ENCODE data around the gene ACD.

DNA sequence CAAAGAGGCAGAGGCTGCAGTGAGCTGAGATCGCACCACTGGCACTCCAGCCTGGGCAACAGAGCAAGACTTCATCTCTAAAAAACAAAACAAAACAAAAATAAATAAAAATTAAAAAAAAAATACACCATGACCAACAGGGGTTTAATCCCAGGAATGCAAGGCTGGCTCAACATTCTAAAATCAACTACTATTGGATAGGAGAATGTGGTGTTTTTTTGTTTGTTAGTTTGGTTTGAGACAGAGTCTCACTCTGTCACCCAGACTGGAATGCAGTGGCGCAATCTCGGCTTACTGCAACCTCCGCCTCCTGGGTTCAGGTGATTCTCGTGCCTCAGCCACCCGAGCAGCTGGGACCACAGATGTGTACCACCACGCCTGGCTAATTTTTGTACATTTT lies 39.2 kb upstream of the ACD start:
- TF ChIP-seq PHF8 (conservative IDR thresholded peaks at IDR 0.05; ENCODE audit: low read depth, low read length) (no peak), RFX5 (IDR thresholded peaks at IDR 0.05; ENCODE audit: borderline replicate concordance, low read depth, low read length) (no peak), EZH2 (IDR thresholded peaks at IDR 0.05; ENCODE audit: low read depth, low read length, severe bottlenecking) (no peak), SP4 (IDR thresholded peaks at IDR 0.05; ENCODE audit: low read length) (no peak), POLR2AphosphoS5 (IDR thresholded peaks at IDR 0.05; ENCODE audit: low read depth, low read length) (no peak), KDM5A (IDR thresholded peaks at IDR 0.05; ENCODE audit: low read length) (no peak)
- TF ChIP-seq, protein P1, sequence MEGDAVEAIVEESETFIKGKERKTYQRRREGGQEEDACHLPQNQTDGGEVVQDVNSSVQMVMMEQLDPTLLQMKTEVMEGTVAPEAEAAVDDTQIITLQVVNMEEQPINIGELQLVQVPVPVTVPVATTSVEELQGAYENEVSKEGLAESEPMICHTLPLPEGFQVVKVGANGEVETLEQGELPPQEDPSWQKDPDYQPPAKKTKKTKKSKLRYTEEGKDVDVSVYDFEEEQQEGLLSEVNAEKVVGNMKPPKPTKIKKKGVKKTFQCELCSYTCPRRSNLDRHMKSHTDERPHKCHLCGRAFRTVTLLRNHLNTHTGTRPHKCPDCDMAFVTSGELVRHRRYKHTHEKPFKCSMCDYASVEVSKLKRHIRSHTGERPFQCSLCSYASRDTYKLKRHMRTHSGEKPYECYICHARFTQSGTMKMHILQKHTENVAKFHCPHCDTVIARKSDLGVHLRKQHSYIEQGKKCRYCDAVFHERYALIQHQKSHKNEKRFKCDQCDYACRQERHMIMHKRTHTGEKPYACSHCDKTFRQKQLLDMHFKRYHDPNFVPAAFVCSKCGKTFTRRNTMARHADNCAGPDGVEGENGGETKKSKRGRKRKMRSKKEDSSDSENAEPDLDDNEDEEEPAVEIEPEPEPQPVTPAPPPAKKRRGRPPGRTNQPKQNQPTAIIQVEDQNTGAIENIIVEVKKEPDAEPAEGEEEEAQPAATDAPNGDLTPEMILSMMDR (IDR thresholded peaks at IDR 0.05; ENCODE audit: control extremely low read depth in 1 of 3, insufficient read depth in 1 of 3, low read depth in 1 of 3, low read length in 3 of 3) = no peak
